HG03196 (cell line): Measurements from ENCODE around the gene GORASP1.

Experiments
- ATAC-seq: cut with Tn5 transposase; IDR thresholded peaks from one replicate; pipeline ENCODE4 v1.9.1; 2021; ENCODE audit not compliant: unreplicated experiment

The GORASP1 gene

DNA sequence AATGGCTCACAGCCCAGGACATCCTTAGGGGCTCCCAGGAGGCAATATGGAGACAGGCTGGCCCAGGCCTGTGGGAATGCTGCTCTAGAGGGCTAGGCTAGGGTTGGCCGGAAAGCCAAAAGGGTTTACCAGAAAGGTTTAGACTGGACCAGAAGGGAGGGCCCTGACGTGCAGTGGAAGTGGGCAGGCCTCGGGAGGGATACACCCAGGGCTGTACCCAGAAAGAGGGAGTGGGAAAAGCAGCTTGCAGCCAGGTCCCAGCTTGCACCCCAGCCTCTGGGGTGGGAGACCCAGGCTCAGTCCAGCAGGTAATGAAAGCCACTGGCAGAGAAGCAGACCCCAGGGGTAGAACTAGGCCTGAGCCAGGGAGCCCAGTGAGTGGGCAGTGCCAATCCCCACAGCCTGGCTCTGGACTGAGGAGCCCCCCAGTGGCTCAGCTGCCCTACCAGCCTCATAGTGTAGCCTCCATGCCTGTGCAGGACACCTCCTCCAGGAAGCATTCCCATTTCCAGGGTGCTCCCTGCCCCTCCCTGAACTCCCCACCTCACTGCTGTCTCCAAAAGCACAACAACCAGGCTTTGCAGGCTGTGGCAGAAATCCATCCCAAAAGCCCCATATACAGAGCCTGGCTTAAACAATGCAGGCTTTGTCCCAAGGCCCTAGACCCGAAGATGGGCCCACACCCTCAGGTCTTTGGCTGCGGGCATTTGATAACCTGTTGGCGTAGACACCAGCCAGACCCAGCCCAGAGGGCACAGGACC lies 3.5 kb downstream of the GORASP1 start:
- no peak for ATAC-seq

DNA sequence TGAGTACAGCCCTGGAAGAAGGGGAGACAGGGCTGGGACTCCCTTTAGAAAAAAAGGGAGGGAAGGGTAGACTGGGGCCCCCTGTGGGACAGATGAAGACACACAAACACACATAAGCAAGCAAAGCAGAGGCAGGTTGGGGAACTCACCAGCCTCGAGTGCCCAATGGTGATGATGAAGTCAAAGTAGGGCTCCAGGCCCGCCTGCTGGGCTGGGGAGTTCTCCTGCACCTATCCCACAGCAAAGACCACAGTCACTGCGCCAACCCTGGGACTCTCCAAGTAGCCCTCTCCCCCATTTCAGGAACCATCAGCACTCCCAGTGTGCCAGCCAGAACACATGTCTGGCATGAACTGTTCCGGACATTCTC lies 4.1 kb downstream of the GORASP1 start:
- no peak for ATAC-seq

DNA sequence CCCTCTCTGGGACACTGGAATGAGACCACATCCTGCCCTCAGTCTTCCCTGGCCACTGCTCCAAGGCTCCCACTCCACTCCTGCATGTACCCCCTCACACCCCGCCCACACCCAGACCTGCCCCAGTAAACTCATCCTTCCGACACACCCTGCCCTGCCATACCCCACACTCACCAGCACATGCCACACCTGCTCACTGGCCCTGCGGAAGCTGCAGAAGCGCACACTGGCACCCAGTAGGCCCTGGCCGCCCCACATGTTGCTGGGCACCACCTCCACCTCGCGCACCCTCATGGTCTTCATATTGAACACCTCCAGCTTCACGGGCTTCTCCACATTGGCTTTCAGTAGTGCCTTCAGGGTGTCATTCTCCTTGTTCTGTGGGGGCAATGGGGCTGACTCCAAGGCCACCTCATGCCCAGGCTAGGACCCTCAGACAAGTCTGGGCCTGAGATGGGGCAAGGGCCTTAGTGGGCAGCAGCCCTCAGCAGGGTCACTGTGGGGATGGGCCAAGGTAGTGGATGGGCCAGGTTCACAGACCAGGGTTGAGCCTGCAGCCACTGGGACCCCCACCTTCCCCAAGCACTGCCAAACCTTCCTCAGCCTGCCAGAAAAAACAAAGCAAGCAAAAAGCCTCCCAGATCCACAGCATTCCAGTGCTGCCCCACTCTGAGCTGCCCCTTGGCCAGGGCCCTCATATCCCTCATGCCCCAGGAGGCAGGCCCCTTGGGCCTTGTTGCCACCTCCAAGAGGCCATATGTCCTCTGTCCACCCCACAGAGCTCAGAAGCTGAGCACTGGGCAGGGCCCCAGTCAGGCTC lies 4.7 kb downstream of the GORASP1 start:
- ATAC-seq, result no peak

DNA sequence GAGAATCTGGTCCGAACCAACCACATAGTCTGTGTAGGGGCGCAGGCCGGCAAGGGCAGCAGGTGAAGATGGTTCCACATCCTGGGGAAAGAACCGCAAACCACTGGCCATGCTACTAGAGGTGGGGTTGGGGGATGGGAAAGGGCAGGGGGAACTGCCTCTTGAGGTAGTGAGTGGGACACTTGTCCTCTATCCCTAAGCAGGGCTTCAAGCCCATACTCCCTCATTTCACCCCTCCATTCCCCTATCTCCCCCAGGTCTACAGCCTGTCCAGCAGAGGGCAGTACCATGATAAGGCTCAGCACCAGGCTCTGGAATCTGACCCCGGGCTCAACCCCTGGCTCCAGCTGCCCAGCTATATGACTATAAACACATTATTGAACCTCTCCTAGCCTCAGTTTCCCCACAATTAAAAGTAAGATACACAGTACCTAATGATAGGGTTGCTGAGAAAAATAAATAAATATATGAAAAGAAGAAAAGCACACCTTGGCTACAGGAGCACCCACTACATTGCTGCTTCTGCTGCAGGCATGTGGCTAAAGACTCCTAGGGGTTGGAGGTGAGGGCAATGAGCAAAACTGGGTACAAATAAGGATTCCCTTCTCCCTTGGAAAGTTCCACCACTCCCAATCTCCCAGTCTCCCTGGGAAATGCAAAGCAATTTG lies 6.3 kb downstream of the GORASP1 start:
- ATAC-seq, result no peak

DNA sequence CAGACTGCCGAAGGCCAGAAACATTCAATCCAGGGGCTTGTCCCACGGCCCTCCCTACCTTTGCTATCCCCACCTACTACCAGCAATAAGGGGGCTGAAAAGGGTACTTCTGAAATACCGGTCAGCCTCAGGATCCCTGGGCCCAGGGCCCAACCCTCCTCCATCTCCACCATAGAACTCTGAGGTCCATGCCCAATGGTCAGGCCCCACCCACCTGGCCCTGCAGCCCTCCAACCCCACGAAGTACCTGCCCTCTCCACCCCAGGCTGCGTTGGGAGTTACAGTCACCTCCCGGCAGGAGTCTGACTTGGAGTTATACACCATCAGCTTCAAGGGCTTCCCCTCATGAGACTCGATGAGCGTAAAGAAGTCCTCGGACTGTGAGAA lies 6.9 kb downstream of the GORASP1 start:
- ATAC-seq, result no peak

DNA sequence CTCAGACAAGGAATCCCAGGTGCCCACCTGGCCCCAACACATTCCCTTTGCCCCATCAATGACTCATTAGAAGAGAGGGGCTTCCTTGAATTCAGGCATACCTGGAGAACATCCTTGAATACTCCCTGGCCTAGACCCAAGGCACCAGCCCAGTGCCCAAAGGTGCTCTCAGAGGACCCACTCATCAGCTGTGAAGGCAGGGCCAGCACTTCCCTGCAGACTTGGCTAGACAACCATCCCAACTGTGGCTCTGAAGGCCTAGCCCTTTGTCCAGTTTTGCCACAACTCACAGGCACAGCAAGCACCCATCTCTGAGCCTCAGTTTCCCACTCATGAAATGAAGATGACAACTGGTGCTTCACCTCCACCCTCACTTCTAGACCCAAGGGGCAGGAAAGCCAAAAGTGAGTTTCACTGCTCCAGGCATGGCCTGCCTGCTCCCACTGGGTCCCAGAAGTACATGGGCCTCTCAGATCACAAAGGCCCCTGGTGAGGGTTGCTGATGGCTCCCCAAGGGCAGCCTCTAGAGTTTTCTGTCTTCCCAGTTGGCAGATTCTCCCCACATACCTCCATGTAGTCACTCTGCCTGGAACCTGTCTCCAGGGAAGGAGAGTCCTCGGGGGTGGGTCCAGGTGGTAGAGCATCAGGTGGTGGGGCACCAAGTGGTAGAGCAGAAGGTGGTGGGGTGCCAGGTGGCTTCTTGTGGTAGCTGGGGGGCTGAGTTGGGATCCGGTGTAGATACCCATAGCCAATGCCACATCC lies 7.5 kb downstream of the GORASP1 start:
- ATAC-seq, result no peak

DNA sequence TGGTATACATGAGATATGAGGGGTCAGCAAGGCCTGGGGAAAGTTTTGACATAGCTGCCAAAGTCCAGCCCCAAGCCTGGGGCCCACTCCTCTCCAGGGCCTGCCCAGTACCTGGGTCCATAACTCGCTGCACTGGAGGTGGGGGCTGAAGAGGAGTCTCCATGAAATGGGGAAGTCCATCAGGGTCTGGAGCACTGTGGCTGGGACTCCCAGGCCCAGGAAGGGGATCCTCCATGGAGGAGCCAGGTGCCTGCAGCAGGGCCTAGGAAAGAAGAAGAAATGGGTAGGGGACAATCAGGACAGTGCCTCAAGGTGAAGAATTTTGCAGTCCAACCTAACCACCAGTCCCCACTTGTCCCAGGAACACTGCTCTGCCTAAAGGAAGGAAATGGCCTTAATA lies 8.2 kb downstream of the GORASP1 start:
- ATAC-seq, result no peak

DNA sequence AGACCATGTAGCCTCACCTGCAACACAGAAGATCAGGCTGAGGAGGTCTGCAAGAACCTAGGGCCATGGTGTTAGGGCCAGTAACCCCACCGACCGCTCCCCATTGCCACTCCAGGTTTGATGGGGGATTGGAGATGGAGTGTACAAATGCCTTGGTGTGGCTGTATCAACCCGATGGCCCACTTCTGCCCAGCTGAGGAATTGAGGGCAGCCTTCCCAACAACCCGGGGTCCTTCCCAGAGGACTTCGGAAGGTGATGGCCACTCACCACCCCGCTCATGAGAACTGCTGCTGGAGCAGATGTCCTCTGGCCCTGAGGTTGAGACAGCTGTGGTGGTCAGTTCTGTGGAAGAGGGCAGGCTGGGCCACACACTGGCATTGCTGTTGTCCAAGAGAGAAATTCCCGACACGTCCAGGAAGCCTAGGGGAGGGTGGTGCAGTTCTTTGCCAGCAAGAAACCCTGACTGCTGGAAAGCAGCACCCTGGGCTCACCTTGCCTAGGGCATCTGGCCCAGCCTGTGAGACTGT lies 8.9 kb downstream of the GORASP1 start:
- no peak for ATAC-seq

DNA sequence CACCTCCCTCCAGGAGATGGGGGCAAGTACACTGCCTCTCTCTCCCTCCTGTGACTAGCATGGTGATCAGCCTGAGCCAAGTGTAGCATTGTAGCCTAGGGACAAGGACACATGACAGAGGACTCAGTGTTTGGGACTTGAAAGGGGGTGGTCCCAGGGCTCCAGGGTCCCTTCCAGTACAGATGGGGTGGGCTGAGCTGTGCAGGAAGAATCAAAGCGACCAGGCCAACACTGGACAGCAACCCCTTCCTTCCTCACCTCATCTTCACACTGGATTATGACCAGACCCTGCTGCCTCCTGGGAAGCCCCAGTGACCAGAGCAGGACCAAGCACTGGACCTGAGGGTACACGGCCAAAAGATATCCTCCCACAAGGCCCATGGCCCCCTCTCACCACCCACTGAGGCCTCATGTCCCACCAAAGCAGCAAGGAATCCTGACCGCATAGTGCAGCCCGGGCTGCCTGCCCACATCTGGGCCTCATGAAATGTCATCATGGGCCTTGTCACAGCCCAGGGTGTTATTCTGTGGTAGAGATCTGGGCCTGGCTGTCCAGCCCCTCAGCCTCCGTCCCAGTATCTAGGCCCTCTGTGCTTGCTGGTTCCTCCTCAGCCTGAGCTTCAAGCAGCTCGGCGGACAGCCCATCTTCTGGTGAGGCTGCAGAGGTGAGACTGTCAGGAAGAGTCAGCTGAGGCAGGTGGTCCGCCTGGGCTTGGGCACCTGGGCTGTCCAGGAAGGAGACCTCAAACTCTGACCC lies 9.5 kb downstream of the GORASP1 start:
- no peak for ATAC-seq

DNA sequence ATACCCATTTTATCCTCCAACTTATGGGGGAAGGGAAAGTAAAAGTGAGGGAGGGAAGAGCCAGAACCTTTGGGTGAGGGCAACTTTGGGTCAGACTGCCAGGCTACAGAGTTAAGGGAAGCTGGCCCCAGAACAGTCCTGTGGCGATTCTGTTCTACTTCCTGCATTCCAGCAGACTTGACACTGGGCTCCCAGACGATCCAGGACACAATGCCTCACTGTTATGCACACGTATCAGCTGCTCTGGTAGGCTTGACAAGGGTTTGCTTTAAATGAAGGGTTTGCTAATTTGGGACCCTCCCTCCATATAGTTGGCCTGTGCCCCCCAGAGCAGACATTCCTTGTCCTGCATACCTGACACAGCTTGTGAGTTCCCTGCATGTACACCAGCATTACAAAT lies 10.7 kb downstream of the GORASP1 start:
- no peak for ATAC-seq

DNA sequence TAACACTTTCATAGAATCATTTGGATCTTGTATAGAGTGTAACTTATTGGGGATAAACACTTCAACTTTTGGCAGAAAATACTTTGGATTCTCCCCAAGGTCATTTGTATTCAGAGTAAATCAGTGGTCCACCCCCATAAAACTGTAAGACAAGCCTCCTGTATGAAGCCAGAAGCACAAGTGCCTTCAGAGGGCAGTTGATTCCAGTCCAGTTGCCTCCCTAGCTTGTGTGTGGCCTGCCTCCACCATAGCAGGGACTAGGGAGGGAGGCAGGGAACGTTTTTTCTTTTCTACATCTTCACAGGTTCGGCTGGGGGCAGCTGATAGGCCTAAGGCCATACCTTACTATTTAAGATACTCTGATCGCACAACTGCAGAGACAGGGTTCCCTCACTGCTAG lies 11.6 kb downstream of the GORASP1 start:
- no peak for ATAC-seq

DNA sequence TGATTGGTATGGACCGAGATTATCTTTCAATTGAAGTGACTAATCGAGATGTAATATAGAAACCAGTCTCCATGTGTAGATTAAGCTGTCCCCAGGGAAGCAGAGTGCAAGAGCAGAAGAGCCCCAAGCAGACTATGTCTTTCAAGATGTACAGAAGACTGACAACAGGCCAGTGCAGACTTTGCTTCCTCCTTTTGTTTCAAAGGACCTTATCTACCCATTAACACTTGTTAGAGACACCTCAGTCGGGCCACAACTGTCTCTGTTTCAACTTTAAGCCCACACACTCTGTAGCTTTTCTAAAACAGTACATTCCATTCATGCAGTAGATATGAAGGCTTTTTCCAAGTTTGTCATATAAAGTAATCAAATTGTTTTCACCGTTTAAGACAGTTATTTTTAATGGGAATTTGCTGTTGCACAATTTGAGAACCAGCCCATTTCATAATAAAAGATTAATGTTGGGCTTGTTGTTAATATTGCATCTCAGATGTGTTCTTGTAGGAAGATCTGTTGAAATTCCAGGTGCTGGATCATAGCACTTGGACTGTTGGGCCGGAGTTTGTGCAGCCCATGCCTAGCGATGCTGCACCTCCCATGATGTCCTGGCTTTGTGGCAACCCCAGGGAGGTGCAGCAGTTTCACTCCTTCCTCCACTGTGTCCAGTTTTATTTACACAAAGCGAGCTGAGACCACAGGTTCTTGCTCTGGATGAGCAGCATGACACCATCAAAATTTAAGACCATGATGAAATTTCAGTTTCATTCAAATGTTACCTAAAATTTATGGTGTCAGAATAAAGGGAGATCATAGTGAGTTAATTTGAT lies 12.4 kb downstream of the GORASP1 start:
- ATAC-seq, result no peak

DNA sequence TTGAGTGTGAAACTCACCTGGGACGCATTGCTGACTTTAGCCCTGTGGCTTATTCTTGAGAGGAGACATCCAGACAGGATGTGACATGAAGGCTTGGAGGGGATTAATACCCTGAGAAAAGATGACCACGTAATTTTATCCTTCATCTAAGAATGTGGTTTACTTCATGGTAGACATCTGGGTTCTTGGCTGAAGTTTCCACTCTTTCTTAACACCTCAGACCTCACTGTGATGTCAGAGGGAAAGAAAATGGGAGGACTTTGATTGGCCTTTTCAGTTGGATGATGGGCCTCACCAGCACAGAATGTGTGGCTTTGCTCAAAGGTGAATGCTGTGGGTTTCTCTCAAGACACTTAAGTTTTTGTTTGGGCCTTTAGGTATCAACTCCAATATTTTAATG lies 16.5 kb downstream of the GORASP1 start:
- ATAC-seq, result no peak

DNA sequence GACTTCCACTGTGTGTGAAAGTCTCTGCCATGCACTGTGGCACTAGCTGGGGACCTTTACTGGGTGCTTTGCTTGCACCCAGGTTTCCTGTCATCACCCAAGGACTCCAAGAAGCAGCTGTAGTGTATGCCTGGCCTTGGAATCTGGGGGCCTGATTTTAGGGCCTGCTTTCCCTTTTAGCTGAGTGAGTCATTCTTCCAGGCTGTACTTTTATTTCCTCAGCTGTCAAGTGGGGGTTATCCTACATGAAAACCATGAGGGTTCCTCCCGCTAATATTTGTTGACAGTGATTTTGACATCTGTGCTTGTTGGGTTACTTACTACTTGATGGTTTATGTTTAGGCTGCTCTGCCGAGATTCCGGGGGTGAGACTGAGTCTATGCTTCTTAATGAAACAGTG lies 18.5 kb downstream of the GORASP1 start:
- no peak for ATAC-seq

DNA sequence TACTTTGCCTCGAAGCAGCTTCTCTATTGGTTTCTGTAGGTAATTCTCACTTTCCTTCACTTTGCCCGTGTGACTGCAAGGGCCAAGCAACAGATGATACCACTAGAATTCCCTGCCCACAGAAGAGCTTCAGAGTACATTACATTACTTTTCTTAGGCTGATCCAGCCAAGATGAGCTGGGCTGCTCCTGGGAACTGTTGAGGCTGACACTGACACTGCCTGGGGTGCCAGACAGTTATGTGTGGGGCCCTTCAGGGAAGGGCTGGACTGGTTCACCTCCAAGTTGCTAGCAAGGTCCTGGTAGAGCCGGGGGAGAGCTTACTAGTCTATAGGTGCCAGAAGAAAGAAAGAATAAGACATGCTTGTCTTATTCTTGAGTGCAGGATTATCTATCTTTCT lies 19.0 kb downstream of the GORASP1 start:
- ATAC-seq, result no peak

DNA sequence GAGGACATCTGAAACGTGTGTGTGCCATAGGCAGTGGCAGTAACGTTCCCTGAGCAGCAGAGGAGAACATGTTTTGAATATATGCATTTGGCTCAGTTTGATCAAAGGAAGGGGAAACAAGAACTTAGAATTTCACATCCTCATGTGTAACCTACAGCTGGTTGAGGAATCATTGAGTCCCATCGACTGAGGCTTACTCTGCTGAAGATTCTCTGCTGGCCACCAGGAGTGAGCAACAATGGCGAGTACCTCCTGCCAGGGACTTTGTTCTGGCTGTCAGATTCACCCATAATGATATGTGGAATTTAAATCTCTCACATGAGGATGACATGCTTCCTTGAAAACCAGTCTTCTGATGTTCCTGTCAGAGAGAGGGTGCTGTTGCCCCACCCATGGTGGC lies 21.3 kb downstream of the GORASP1 start:
- no peak for ATAC-seq

DNA sequence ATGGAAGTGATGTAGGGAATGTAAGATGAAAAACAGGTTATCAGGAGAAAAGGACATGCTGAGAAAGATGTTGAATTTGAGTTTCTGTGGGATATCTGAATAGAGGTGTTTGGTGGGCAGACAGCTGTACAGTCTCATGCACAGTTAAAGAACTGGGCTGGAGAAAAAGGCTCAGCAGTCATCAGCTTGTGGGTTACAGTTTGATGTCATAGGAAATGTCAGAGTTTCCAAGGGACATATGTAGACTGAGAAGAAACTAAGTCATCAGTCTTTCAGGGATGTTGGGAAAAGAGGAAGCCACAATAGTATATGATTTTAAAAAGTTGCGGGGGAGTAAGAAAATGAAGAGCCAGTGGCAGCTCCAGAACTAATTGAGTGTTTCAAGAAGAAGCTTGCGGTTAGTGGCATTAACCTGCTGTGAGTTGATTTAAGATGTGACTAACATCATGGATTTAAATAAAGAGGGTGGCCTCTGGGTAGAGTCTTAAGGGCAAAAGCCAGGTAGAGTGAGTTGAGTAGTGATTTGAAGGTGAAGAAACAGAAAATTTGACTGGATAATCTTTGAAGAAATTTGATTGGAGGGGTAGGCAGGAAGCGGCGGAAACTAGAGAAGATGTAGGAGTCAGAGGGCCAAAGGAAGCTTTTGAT lies 24.6 kb downstream of the GORASP1 start:
- no peak for ATAC-seq

DNA sequence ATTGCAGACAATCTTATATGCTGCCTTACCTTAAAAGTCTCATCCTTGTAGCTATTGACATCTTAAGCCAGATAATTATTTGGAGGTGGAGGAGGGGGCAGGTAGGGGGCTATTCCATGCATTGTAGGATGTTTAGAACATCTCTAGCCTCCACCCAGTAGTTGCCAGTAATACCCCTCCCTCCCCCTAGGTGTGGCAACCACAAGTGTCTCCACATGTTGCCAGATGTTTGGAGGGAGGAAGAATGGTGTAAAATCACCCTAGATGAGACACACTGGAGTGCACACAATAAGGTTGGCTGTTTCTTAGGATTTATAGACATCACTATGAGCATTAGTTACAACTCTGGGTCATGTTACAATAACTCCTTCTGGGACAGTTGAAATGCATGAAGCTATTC lies 27.4 kb downstream of the GORASP1 start:
- no peak for ATAC-seq

DNA sequence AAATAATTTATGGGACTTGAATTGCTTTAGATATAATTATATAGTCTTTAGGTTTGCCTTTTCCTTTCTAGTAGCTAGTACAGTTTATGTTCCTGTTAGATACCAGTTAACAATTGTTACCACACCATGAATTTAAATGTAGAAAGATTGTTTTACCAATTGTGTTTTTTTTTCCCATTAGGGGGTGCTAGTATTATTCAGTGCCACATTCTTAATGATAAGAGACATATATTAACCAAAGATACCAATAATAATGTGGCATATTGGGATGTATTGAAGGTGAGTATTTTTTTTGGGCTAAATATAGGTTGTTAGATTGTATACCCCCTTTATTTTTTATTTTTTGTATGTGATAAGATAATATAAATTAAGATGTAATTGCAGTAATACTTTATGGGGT lies 27.9 kb downstream of the GORASP1 start:
- no peak for ATAC-seq
